Karpas-422 (cell line): ENCODE measurements around the gene ALKAL2. TPM values are rescaled to one million over a fixed set of nuclear protein-coding genes. Genes with fewer than 3 reads are reported as not detected.

Experiments used
- DNase-seq: peaks from one replicate; pipeline ENCODE4 v3.0.0-alpha.2; 2015
- H2AFZ ChIP-seq: fragments of 200-600 bp; sonication (generic); 2 replicates; pipeline ENCODE4 v1.6.1; 2014; ENCODE audit warnings: antibody characterized with exemption, low read length, mixed read lengths
- H3K27ac ChIP-seq: fragments of 200-600 bp; sonication (generic); 2 replicates; pipeline ENCODE4 v1.5.1; 2014; ENCODE audit warnings: mild to moderate bottlenecking, low read length, moderate library complexity
- H3K27me3 ChIP-seq: fragments of 200-600 bp; sonication (generic); 2 replicates; pipeline ENCODE4 v1.6.1; 2014; ENCODE audit warnings: low read length, mixed read lengths
- H3K36me3 ChIP-seq: fragments of 200-600 bp; sonication (generic); 2 replicates; pipeline ENCODE4 v1.6.1; 2014; ENCODE audit warnings: low read length, mixed read lengths; ENCODE audit not compliant: insufficient read depth
- H3K4me1 ChIP-seq: fragments of 200-600 bp; sonication (generic); 2 replicates; pipeline ENCODE4 v1.6.1; 2014; ENCODE audit warnings: mild to moderate bottlenecking, low read length, mixed read lengths
- H3K4me2 ChIP-seq: fragments of 200-600 bp; sonication (generic); 2 replicates; pipeline ENCODE4 v1.6.1; 2014; ENCODE audit warnings: low read length, low read depth, mild to moderate bottlenecking; ENCODE audit not compliant: poor library complexity, severe bottlenecking
- H3K4me3 ChIP-seq: fragments of 200-600 bp; sonication (generic); 2 replicates; pipeline ENCODE4 v1.5.1; 2014; ENCODE audit warnings: mild to moderate bottlenecking, antibody characterized with exemption, low read length, mixed read lengths
- H3K79me2 ChIP-seq: fragments of 200-600 bp; sonication (generic); 2 replicates; pipeline ENCODE4 v1.6.1; 2014; ENCODE audit warnings: mild to moderate bottlenecking, low read length, mixed read lengths
- H3K9ac ChIP-seq: fragments of 200-600 bp; sonication (generic); 2 replicates; pipeline ENCODE4 v1.6.0; 2014; ENCODE audit warnings: low read length
- H3K9me2 ChIP-seq: fragments of 200-600 bp; sonication (generic), shearing (Covaris generic); replicated peaks from 2 replicates; pipeline ENCODE4 v1.6.0; 2014; ENCODE audit warnings: mild to moderate bottlenecking, low read length, moderate library complexity; ENCODE audit not compliant: insufficient read depth
- H3K9me3 ChIP-seq: fragments of 300-700, 200-600 bp; sonication (generic); 2 replicates; pipeline ENCODE4 v1.6.1; 2014; ENCODE audit warnings: low read length, mixed read lengths
- H4K20me1 ChIP-seq: fragments of 200-600 bp; sonication (generic); 2 replicates; pipeline ENCODE4 v1.6.1; 2014; ENCODE audit warnings: mild to moderate bottlenecking, antibody characterized with exemption, low read length, low read depth; ENCODE audit not compliant: insufficient read depth
- total RNA-seq: library from RNA; depleted of rRNA; stranded (reverse); fragments of >200 nt; shearing (Covaris generic); gene quantifications from 2 replicates; pipeline ENCODE4 v1.2.3, GENCODE V29; 2014; ENCODE audit warnings: low replicate concordance

Gene ALKAL2
- total RNA-seq, 1 experiment from 2014 or later, result not detected

DNA sequence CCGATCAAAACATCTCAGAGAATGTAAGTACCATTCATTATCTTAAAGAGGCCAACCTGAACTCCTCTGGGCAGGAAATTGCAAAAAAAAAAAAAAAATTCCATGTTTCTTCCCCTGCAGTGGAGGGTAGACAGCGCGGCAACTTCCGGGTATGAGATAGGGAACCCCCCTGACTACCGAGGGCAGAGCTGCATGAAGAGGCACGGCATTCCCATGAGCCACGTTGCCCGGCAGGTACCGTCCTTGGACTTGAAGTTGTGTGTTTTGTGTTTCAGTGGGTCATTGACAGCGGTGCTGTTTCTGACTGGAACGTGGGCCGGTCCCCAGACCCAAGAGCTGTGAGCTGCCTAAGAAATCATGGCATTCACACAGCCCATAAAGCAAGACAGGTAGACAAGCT is 16.0 kb downstream of the ALKAL2 start:
- H3K9ac ChIP-seq, result no peak overlapping the region
- DNase-seq, result no peak
- H4K20me1 ChIP-seq, result peaks cover 57% of the 10 kb centered on the region
- no peak overlapping the region for H3K27ac ChIP-seq
- H3K36me3 ChIP-seq, result peaks cover 43% of the 10 kb centered on the region
- no peaks in the 10 kb centered on the region for H3K27me3 ChIP-seq
- H3K4me1 ChIP-seq, result peaks cover 50% of the 10 kb centered on the region
- H3K9me2 ChIP-seq, result no peaks in the 10 kb centered on the region
- peaks cover 100% of the 10 kb centered on the region for H3K79me2 ChIP-seq
- H2AFZ ChIP-seq, result no peak overlapping the region
- H3K4me3 ChIP-seq, result no peak overlapping the region
- no peaks in the 10 kb centered on the region for H3K9me3 ChIP-seq
- H3K4me2 ChIP-seq, result no peak overlapping the region

DNA sequence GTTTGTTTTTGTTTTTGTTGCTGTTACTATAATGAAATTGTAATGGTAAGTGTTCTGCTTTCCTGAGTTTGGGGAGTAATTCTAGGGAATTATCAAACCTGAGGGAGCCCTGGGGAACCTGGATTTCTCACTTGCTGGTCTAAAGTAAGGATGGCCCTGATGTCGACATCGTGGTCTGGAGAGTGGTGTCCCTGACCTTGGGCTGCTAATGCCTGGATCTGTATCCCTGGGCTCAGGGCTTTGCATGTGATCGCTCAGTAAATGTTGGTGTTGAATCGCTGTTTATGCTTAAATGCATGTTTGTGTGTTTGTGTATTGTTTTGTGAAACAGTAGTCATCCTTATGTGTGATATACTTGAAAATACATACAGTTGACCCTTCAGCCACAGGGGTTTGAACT is 17.0 kb downstream of the ALKAL2 start:
- DNase-seq, result no peak
- no peak overlapping the region for H3K27ac ChIP-seq
- H2AFZ ChIP-seq, result no peak overlapping the region
- H3K79me2 ChIP-seq, result peaks cover 100% of the 10 kb centered on the region
- H3K4me2 ChIP-seq, result no peak overlapping the region
- no peaks in the 10 kb centered on the region for H3K9me3 ChIP-seq
- no peak overlapping the region for H3K9ac ChIP-seq
- peaks cover 34% of the 10 kb centered on the region for H3K36me3 ChIP-seq
- peaks cover 59% of the 10 kb centered on the region for H3K4me1 ChIP-seq
- H4K20me1 ChIP-seq, result peaks cover 54% of the 10 kb centered on the region
- H3K9me2 ChIP-seq, result no peaks in the 10 kb centered on the region
- no peaks in the 10 kb centered on the region for H3K27me3 ChIP-seq
- H3K4me3 ChIP-seq, result no peak overlapping the region

DNA sequence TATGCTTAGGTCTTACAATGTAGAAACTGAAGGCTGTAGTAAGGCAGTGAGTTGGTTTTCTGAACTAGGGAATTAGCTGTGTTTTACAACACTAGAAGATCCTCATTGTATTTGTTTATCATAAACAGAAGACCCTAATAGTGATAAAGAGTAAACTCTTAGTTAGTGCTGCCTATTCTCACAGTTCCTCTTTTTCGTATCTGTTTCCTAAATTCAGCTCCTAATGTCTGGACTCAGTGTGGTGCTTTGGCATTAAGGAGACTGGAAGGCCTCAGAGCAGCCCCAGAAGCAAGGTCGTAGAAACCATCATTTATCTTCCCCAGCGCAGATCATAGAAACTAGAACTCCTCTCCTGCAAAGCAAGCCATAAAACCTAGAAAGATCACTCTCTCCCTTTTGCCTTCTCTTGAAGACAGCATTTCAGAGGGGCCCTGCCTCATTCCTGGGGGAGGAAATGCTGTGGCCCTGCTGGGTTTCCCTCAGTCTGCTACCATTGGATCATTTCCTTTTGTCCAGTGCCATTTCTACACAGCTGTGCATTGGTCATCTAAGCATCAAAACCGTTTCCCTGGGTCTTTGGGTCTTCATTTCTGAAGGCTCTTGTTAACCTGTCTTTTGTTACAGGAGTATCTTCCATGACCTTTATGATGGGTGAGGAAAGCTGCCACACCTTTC is 18.4 kb downstream of the ALKAL2 start:
- H3K4me1 ChIP-seq, result peaks cover 48% of the 10 kb centered on the region
- H4K20me1 ChIP-seq, result peaks cover 51% of the 10 kb centered on the region
- peaks cover 27% of the 10 kb centered on the region; the same call in 1 of the 2 replicates for H3K36me3 ChIP-seq
- H3K27ac ChIP-seq, result no peak overlapping the region
- H3K4me3 ChIP-seq, result no peak overlapping the region
- H3K27me3 ChIP-seq, result no peaks in the 10 kb centered on the region
- no peaks in the 10 kb centered on the region for H3K9me2 ChIP-seq
- no peaks in the 10 kb centered on the region for H3K9me3 ChIP-seq
- H3K79me2 ChIP-seq, result peaks cover 97% of the 10 kb centered on the region
- H3K4me2 ChIP-seq, result peak overlapping the region; percentile 91
- no peak overlapping the region for H2AFZ ChIP-seq
- no peak for DNase-seq
- H3K9ac ChIP-seq, result no peak overlapping the region

DNA sequence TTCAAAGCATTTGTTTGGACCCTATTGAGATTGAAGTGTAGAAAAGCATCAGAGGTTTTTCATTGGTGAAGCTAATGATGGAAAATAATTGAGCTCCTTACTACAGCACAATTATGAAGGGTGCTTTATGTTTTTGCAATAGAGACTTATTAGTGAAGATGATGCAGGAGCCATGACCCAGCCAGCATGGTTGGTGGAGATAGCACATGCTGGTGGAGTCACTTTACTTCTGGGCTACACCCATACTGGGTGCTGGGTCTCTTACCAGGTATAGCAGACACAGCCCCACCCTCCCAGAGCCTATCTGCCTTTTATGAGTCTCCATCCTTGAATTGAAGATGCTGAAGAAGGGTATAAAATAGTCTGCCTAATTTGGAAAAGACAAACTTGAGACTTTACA is 19.6 kb downstream of the ALKAL2 start:
- Histone ChIP-seq H3K4me3 (no peak overlapping the region), H3K27ac (0 out of 2 replicates have a peak overlapping the region, but pooled peaks have one; percentile 15), H3K9ac (no peak overlapping the region), H3K79me2 (peaks cover 86% of the 10 kb centered on the region), H4K20me1 (peaks cover 45% of the 10 kb centered on the region), H3K4me1 (peaks cover 44% of the 10 kb centered on the region), H3K27me3 (no peaks in the 10 kb centered on the region), H3K4me2 (peak overlapping the region; percentile 91), H3K9me2 (no peaks in the 10 kb centered on the region), H3K36me3 (peaks cover 22% of the 10 kb centered on the region; the same call in 1 of the 2 replicates), H2AFZ (no peak overlapping the region), H3K9me3 (no peaks in the 10 kb centered on the region)
- no peak for DNase-seq

DNA sequence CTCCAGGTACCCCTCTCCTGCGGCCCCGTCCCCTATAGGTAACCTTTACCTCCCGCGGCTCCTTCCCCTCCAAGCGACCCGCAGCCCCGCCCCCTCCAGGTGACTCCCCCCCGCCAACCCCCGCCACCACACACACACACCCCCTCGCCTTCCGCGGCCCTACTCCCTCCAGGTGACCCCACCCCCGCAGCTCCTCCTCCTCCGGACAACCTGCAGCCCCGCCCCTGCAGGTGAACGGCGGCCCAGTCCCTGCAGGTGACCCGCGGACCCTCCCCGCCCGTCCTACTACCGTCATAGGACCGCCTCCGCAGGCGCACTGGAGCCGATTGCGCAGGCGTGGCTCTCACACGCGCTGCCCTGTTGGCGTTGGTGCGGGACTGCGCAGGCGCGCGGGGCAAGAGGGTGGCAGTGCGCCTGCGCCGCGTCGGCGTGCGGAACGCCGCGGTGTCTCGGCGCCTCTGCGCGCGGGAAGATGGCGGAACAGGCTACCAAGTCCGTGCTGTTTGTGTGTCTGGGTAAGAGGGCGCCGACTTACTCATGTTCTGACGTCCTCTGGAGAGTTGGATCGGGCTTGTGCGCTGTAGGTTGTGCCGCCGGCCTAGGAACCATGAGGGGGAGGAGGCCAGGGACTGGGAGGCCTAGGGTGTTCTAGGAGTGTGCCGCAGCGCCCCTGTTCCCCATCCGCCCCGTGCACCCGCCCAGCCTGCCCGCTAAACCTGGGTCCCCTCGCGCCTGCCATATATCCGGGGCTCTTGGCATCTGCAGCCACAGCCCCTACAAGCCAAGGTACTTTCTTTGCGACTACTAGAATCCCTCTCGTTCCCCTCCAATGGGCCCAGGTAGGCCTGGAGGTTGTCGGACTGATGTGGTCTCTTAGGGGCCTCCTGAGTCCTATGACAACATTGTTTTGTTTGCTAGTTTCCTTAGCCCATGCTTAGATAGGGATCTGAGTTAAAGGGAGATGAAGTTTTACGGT is 23.1 kb downstream of the ALKAL2 start, which contains the start of gene ACP1:
Gene ACP1, plus strand, starts transcription at position 455 of the 976 bp plus-strand sequence. Its CDS starts 18 bp downstream, at position 473.
- Histone ChIP-seq H3K27me3 (no peaks in the 10 kb centered on the region), H4K20me1 (peaks cover 27% of the 10 kb centered on the region)
- DNase-seq, result peak; percentile 98

DNA sequence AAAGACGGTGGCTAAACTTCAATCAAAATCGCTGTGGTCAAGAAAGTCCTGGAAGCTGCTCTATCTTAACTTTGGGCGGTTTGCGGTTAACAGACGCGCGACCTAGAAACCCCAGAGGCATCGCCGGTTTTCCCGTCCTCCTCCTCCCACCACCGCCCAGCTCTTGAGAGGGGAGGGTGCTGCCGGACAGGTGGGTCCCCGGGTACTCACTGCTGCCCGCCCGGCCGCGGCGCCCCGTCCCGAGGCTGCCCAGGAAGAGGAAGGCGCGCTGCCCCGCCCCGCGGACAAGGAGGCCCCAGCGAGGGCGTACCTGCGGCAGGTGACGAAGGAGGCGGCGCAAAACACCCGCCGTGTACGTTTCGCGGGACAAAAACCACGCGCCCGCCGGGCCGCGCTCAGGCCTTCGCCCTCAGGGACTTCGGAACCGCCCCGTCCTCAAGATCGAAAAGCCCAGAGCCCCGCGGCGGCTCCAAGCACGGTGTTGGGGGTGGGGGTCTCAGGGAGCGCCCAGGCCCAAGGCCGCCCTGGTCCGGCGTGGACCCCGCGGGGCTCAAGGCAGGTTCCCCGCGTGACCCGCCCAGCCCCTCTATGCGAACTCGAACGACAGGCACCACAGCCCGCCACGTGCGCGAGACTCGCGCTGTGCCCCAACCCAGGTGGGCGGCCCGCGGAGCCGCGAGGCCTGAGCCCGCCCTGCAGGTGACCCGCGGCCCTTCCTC is 24.0 kb downstream of the ALKAL2 start, which contains the start of gene SH3YL1:
Gene SH3YL1, minus strand, starts transcription at position 259 of the 719 bp plus-strand sequence. Its CDS starts 48 bp downstream, at position 211.
- DNase-seq, result no peak
- Histone ChIP-seq H4K20me1 (peaks cover 19% of the 10 kb centered on the region), H3K9me3 (no peaks in the 10 kb centered on the region), H3K9me2 (no peaks in the 10 kb centered on the region), H3K27me3 (no peaks in the 10 kb centered on the region), H3K4me3 (peak within 1 kb of the TSS; percentile 100), H3K9ac (peak within 1 kb of the TSS; percentile 99), H3K4me1 (peaks cover 37% of the 10 kb centered on the region), H2AFZ (peak within 1 kb of the TSS; percentile 92), H3K79me2 (peaks cover 42% of the 10 kb centered on the region), H3K27ac (peak within 1 kb of the TSS; percentile 50; the same call in 1 of the 2 replicates), H3K36me3 (peaks cover 6% of the 10 kb centered on the region; the same call in 1 of the 2 replicates), H3K4me2 (peak within 1 kb of the TSS; percentile 91)

More for the DNA sequence above, 23.1 kb downstream of the ALKAL2 start, which contains the start of gene ACP1:
- Histone ChIP-seq H3K9ac (peak within 1 kb of the TSS; percentile 99), H3K27ac (peak within 1 kb of the TSS; percentile 50; the same call in 1 of the 2 replicates), H3K4me1 (peaks cover 44% of the 10 kb centered on the region), H3K79me2 (peaks cover 50% of the 10 kb centered on the region), H3K36me3 (peaks cover 7% of the 10 kb centered on the region; the same call in 1 of the 2 replicates), H2AFZ (peak within 1 kb of the TSS; percentile 92), H3K4me3 (peak within 1 kb of the TSS; percentile 100), H3K4me2 (peak within 1 kb of the TSS; percentile 91), H3K9me2 (no peaks in the 10 kb centered on the region), H3K9me3 (no peaks in the 10 kb centered on the region)

DNA sequence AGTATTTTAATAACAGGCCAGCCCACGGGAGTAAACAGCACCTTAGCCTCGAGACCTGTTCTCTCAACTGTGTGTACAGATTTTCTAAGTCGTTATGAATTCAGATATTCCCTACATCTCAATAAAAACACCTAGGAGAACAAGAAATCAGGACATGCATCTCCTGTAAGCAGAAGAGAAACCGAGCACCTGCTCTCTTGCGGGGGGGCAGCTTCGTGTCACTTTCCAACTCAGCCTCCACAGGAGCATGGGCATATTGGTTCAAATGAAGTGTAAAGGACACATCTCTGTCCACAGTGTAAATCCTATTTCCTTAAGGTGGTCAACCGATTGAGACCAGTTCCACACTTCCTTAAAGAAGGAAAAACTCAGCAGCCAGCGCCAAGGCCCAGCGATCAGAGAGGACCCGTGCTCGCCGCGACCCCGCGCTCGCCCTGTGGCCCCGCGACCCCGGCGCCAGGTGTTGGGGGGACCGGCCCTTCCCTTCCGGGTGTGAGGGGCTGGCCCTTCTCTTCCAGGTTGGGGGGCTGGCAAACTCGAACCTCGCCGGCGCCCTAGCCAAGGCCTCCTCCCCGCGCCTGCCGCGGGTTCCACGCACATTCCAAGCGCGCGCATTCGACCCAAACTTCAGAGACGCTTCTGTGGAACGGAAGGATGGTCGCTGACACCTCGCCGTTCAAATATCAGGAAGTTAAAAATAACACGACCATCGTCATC is 24.7 kb downstream of the ALKAL2 start:
- H3K4me3 ChIP-seq, result no peak overlapping the region
- no peak overlapping the region for H3K27ac ChIP-seq
- no peaks in the 10 kb centered on the region for H3K9me2 ChIP-seq
- H2AFZ ChIP-seq, result no peak overlapping the region
- no peak for DNase-seq
- H3K27me3 ChIP-seq, result no peaks in the 10 kb centered on the region
- peaks cover 29% of the 10 kb centered on the region for H3K4me1 ChIP-seq
- no peak overlapping the region for H3K9ac ChIP-seq
- H4K20me1 ChIP-seq, result peaks cover 12% of the 10 kb centered on the region; the same call in 1 of the 2 replicates
- no peak overlapping the region for H3K4me2 ChIP-seq
- no peaks in the 10 kb centered on the region for H3K9me3 ChIP-seq
- H3K79me2 ChIP-seq, result peaks cover 34% of the 10 kb centered on the region
- H3K36me3 ChIP-seq, result no peaks in the 10 kb centered on the region
